ENCODE data around the gene PRSS57. TPM values are rescaled to one million over a fixed set of nuclear protein-coding genes. Genes with fewer than 3 reads are reported as not detected.

PRSS57 gene
- total and polyA plus RNA-seq, 2 of the 4 experiments (the other 2 are of a cell fraction) = not detected

- peak overlapping the region; percentile 78 for H2AFZ ChIP-seq (replicated peaks; ENCODE audit: low read length, poor library complexity)
- peak; percentile 79 for TF ChIP-seq CEBPB (IDR thresholded peaks at IDR 0.05; ENCODE audit: low read depth, low read length)
- TF ChIP-seq NFE2L2 (IDR thresholded peaks at IDR 0.05; ENCODE audit: low read depth, low read length) = no peak
- no peak for TF ChIP-seq MAZ (IDR thresholded peaks at IDR 0.05; ENCODE audit: borderline replicate concordance, low read depth, low read length)
- no peaks in the 10 kb centered on the region for H3K36me3 ChIP-seq (ENCODE audit: control insufficient read depth, insufficient read depth, low read length)
- no peak overlapping the region for H2BK5ac ChIP-seq (ENCODE audit: low read depth, low read length, poor library complexity, severe bottlenecking)
- H4K8ac ChIP-seq (ENCODE audit: low read depth in 2 of 2, low read length in 2 of 2) = peak overlapping the region in 1 of 2 experiments; percentile 40; a peak in 1 of 4 replicates
- H3K18ac ChIP-seq (ENCODE audit: low read depth, low read length) = no peak overlapping the region; the same call in 1 of the 2 replicates
- H2AK5ac ChIP-seq (ENCODE audit: low read depth, low read length) = 0 out of 2 replicates have a peak overlapping the region, but pooled peaks have one; percentile 56
- ChIA-PET POLR2A (ENCODE audit: unreplicated experiment) (no interaction called here), CTCF (no interaction called here)
- H3K79me1 ChIP-seq (ENCODE audit: low read depth in 1 of 2, low read length in 2 of 2) = no peaks in the 10 kb centered on the region
- no peak overlapping the region for H2AK9ac ChIP-seq (replicated peaks; ENCODE audit: low read depth, low read length, poor library complexity)
- H2BK20ac ChIP-seq (ENCODE audit: low read depth, low read length) = 0 out of 2 replicates have a peak overlapping the region, but pooled peaks have one; percentile 34
- intact Hi-C loops (cut with micrococcal nuclease) (no loop called here), dilution Hi-C loops (cut with HindIII; ENCODE audit: low sequenced_read_pairs, unreplicated experiment) (no loop called here), in situ Hi-C loops (cut with MboI; ENCODE audit: low sequenced_read_pairs) (no loop called here)
- H3K56ac ChIP-seq (ENCODE audit: extremely low read depth, insufficient read depth, low read length) = no peak overlapping the region
- H3K9me1 ChIP-seq (ENCODE audit: insufficient read depth, low read length) = no peaks in the 10 kb centered on the region
- H2BK15ac ChIP-seq (ENCODE audit: low read depth, low read length) = no peak overlapping the region
- H3K4me3 ChIP-seq (ENCODE audit: insufficient read depth, low read depth, low read length) = no peak overlapping the region
- H3K27me3 ChIP-seq (ENCODE audit: control insufficient read depth, insufficient read depth, low read length) = no peaks in the 10 kb centered on the region
- no peak overlapping the region for H2BK120ac ChIP-seq (ENCODE audit: low read depth, low read length)
- 0 out of 2 replicates have a peak overlapping the region, but pooled peaks have one; percentile 47 for H3K4ac ChIP-seq (ENCODE audit: low read depth, low read length)
- peak; percentile 65 for ATAC-seq (ENCODE audit: low read depth)
- BruUV-seq (replicated peaks) = no TSS peak
- H3K4me2 ChIP-seq (ENCODE audit: low read depth, low read length) = no peak overlapping the region
- 50% methylated on average over 2 of the region's 15 CpGs; no CpG with 5 or more reads in 1 of the 2 experiments for WGBS, 2 experiments (ENCODE audit: extremely low coverage in 2 of 2, insufficient read length in 1 of 2)
- no peaks in the 10 kb centered on the region for H3K9me3 ChIP-seq (ENCODE audit: control insufficient read depth, insufficient read depth, low read length)
- no peak overlapping the region for H3K9ac ChIP-seq (ENCODE audit: low read depth, low read length)
- H3K4me1 ChIP-seq (ENCODE audit: control insufficient read depth, insufficient read depth, low read length) = peaks cover 3% of the 10 kb centered on the region; the same call in 1 of the 2 replicates
- no peak overlapping the region for H3K23ac ChIP-seq (ENCODE audit: low read depth, low read length)
- DNase-seq = no peak
- no peak overlapping the region for H3K27ac ChIP-seq (ENCODE audit: insufficient read depth, low read length)
- H4K91ac ChIP-seq (ENCODE audit: insufficient read depth, low read depth, low read length) = no peak overlapping the region
- H4K20me1 ChIP-seq (ENCODE audit: insufficient read depth, low read length) = no peaks in the 10 kb centered on the region
- no peak overlapping the region for H4K5ac ChIP-seq (ENCODE audit: low read depth, low read length)
- H3K14ac ChIP-seq (replicated peaks; ENCODE audit: low read depth, low read length) = no peak overlapping the region
Observed at GRCh38 chr19:688214-688613, 7.0 kb downstream of the PRSS57 start.

Data from IMR-90 (cell line).